Natural killer cell (primary cell): ENCODE results near the gene IL11RA. TPM values are rescaled to one million over a fixed set of nuclear protein-coding genes. Genes with fewer than 3 reads are reported as not detected.

Source experiments
- ATAC-seq, 3 donors: fragments of 150-1000 bp in 2 of 3; fragments of 200-7000 bp in 1 of 3; cut with Tn5 transposase; 1 replicate in 1 of 3; 2 replicates in 2 of 3; pipeline ENCODE4 v1.10.0; 2021; ENCODE audit warnings: mild to moderate bottlenecking in 2 of 3, moderate library complexity in 2 of 3
- DNase-seq, 2 donors: peaks; one replicate each; pipeline versions ENCODE4 v3.0.0 to v3.0.0-alpha.2; 2013 to 2021; ENCODE audit warnings: mixed read lengths in 1 of 2
- H3K27ac ChIP-seq: one replicate; pipeline ENCODE4 v1.5.1; 2013; ENCODE audit warnings: mild to moderate bottlenecking, low read length
- H3K27me3 ChIP-seq: one replicate; pipeline ENCODE4 v1.6.1; 2013; ENCODE audit warnings: low read length; ENCODE audit not compliant: control insufficient read depth, insufficient read depth
- H3K36me3 ChIP-seq: one replicate; pipeline ENCODE4 v1.6.1; 2013; ENCODE audit warnings: low read length; ENCODE audit not compliant: control insufficient read depth, insufficient read depth
- H3K4me1 ChIP-seq: one replicate; pipeline ENCODE4 v1.6.1; 2013; ENCODE audit warnings: low read length; ENCODE audit not compliant: control insufficient read depth, insufficient read depth
- H3K4me3 ChIP-seq: one replicate; pipeline ENCODE4 v1.5.1; 2013; ENCODE audit warnings: low read length
- H3K9me3 ChIP-seq: one replicate; pipeline ENCODE4 v1.6.1; 2013; ENCODE audit warnings: low read length; ENCODE audit not compliant: control insufficient read depth, insufficient read depth
- H3K27ac Mint-ChIP-seq, 2 donors: one replicate each; pipeline ENCODE4 v1.8.0; 2022; ENCODE audit warnings: mild to moderate bottlenecking in 2 of 2, mixed read lengths in 2 of 2, moderate library complexity in 1 of 2
- H3K27me3 Mint-ChIP-seq, 2 donors: one replicate each; pipeline ENCODE4 v1.8.0; 2022; ENCODE audit warnings: low read depth in 2 of 2, mixed read lengths in 2 of 2
- H3K36me3 Mint-ChIP-seq: one replicate; pipeline ENCODE4 v1.8.0; 2022; ENCODE audit warnings: mixed read lengths
- H3K4me1 Mint-ChIP-seq, 2 donors: one replicate each; pipeline ENCODE4 v1.8.0; 2022; ENCODE audit warnings: mixed read lengths in 2 of 2
- H3K4me3 Mint-ChIP-seq: one replicate; pipeline ENCODE4 v1.8.0; 2022; ENCODE audit warnings: mild to moderate bottlenecking, moderate library complexity, mixed read lengths
- H3K9me3 Mint-ChIP-seq, 2 donors: one replicate each; pipeline ENCODE4 v1.8.0; 2022; ENCODE audit warnings: mixed read lengths in 2 of 2
- CTCF ChIP-seq: fragments of 200-600 bp; IDR thresholded peaks from one replicate; pipeline ENCODE4 v1.8.0; 2022; ENCODE audit warnings: antibody characterized with exemption
- WGBS: methylation state at CpG from one replicate; pipeline ENCODE4 v1.1.7; 2013; ENCODE audit warnings: missing lambda C conversion rate; ENCODE audit not compliant: insufficient coverage; 5-methylcytosine and 5-hydroxymethylcytosine counted together
- intact Hi-C: fragments of 100-400 bp; cut with micrococcal nuclease; formaldehyde crosslinking; loops from one replicate; pipeline ENCODE4 v1.14.2; 2022
- total RNA-seq, 4 donors: library from RNA; stranded (reverse); fragments of 120-200 nt in 1 of 4; gene quantifications; one replicate each; pipeline versions ENCODE4 v1.2.3 to v1.2.4, GENCODE V29; 2013 to 2022

The IL11RA gene
- total RNA-seq, 3 donors from 2014 or later (not counting 1 experiment from before 2014, with no cell fraction given) = 64.2 to 91.1 (median 66.1) TPM

GRCh38 chr9:34701769-34702736 lies 50.1 kb downstream of the IL11RA start:
- peak; percentile 70 to 87 for DNase-seq
- Mint-ChIP-seq H3K27ac (peak overlapping the region in 1 of 2 donors; percentile 59), H3K4me3 (peak overlapping the region; percentile 72), H3K36me3 (no peaks in the 10 kb centered on the region), H3K9me3 (no peaks in the 10 kb centered on the region), H3K27me3 (peaks cover 14 to 22% of the 10 kb centered on the region in 2 donors), H3K4me1 (peaks cover 5 to 21% of the 10 kb centered on the region in 2 donors)
- H3K4me3 ChIP-seq = peak overlapping the region; percentile 33
- H3K27me3 ChIP-seq = peaks cover 8% of the 10 kb centered on the region
- peaks cover 11% of the 10 kb centered on the region for H3K4me1 ChIP-seq
- H3K9me3 ChIP-seq = no peaks in the 10 kb centered on the region
- TF ChIP-seq CTCF = peak; percentile 89
- no peak overlapping the region for H3K27ac ChIP-seq
- WGBS = 8% methylated on average over 23 of the region's 30 CpGs
- ATAC-seq = peak; percentile 81 to 86 (median 82)
- no peaks in the 10 kb centered on the region for H3K36me3 ChIP-seq
- intact Hi-C loops = loop anchor here (1.0 kb wide), 1 partner anchor 38 kb away; no protein-coding TSS in a partner anchor

- TF ChIP-seq CTCF = no peak
- no peaks in the 10 kb centered on the region for H3K9me3 Mint-ChIP-seq
Observed at GRCh38 chr9:34707130-34707529, 55.1 kb downstream of the IL11RA start.

GRCh38 chr9:34709196-34709978 lies 57.4 kb downstream of the IL11RA start:
- Histone ChIP-seq H3K36me3 (no peaks in the 10 kb centered on the region), H3K27me3 (no peaks in the 10 kb centered on the region), H3K27ac (no peak overlapping the region), H3K9me3 (no peaks in the 10 kb centered on the region), H3K4me3 (no peak overlapping the region), H3K4me1 (no peaks in the 10 kb centered on the region)
- H3K36me3 Mint-ChIP-seq = no peaks in the 10 kb centered on the region
- H3K4me1 Mint-ChIP-seq = no peaks in the 10 kb centered on the region
- DNase-seq (no peak), ATAC-seq (no peak)
- intact Hi-C loops = no loop called here
- 95% methylated on average over 9 of the region's 9 CpGs for WGBS
- no peak overlapping the region for H3K27ac Mint-ChIP-seq
- H3K27me3 Mint-ChIP-seq = peaks cover 16 to 27% of the 10 kb centered on the region in 2 donors
- no peaks in the 10 kb centered on the region for H3K9me3 Mint-ChIP-seq
- no peak for TF ChIP-seq CTCF
- no peak overlapping the region for H3K4me3 Mint-ChIP-seq

More at GRCh38 chr9:34707130-34707529, 55.1 kb downstream of the IL11RA start:
- WGBS = 80% methylated on average over 2 of the region's 2 CpGs
- no peak for DNase-seq
- peaks cover 1 to 2% of the 10 kb centered on the region in 2 donors for H3K4me1 Mint-ChIP-seq
- intact Hi-C loops = no loop called here
- no peak for ATAC-seq
- no peaks in the 10 kb centered on the region for H3K36me3 ChIP-seq
- no peak overlapping the region for H3K27ac ChIP-seq
- H3K4me1 ChIP-seq = no peaks in the 10 kb centered on the region
- H3K4me3 ChIP-seq = no peak overlapping the region
- H3K27ac Mint-ChIP-seq = no peak overlapping the region
- no peak overlapping the region for H3K4me3 Mint-ChIP-seq
- H3K27me3 ChIP-seq = no peaks in the 10 kb centered on the region
- H3K27me3 Mint-ChIP-seq = peaks cover 6 to 9% of the 10 kb centered on the region in 2 donors
- H3K9me3 ChIP-seq = no peaks in the 10 kb centered on the region
- no peaks in the 10 kb centered on the region for H3K36me3 Mint-ChIP-seq
